Progenitor cell of endocrine pancreas (in vitro differentiated cells): Measurements from ENCODE around the gene MTUS2. TPM values are rescaled to one million over a fixed set of nuclear protein-coding genes. Genes with fewer than 3 reads are reported as not detected.

Source experiments
- DNase-seq: peaks from one replicate; pipeline ENCODE4 v3.0.0; 2021; ENCODE audit warnings: low spot score; ENCODE audit not compliant: unreplicated experiment
- H3K27ac Mint-ChIP-seq: 2 replicates; pipeline ENCODE4 v1.8.0; 2021; ENCODE audit warnings: mild to moderate bottlenecking, moderate library complexity, mixed read lengths
- H3K27me3 Mint-ChIP-seq: 2 replicates; pipeline ENCODE4 v1.8.0; 2021; ENCODE audit warnings: mixed read lengths
- H3K36me3 Mint-ChIP-seq: 2 replicates; pipeline ENCODE4 v1.8.0; 2022; ENCODE audit warnings: mixed read lengths; ENCODE audit not compliant: insufficient read depth
- H3K4me1 Mint-ChIP-seq: 2 replicates; pipeline ENCODE4 v1.8.0; 2021; ENCODE audit warnings: low read depth, mixed read lengths
- H3K4me3 Mint-ChIP-seq: 2 replicates; pipeline ENCODE4 v1.8.0; 2021; ENCODE audit warnings: low read depth, mild to moderate bottlenecking, moderate library complexity, mixed read lengths
- H3K9me3 Mint-ChIP-seq: 2 replicates; pipeline ENCODE4 v1.8.0; 2021; ENCODE audit warnings: low read depth, mixed read lengths
- CTCF ChIP-seq: fragments of 200-600 bp; sonication (generic); IDR thresholded peaks from one replicate; pipeline ENCODE4 v1.5.0; 2021; ENCODE audit warnings: antibody characterized with exemption, mild to moderate bottlenecking; ENCODE audit not compliant: unreplicated experiment
- total RNA-seq: library from RNA; stranded (reverse); gene quantifications from 2 replicates; pipeline ENCODE4 v1.2.1, GENCODE V29; 2021

MTUS2 gene
- total RNA-seq, 1 donor from 2014 or later, result 9.3 TPM

GRCh38 chr13:28954810-28955209 is 134.7 kb downstream of the MTUS2 start:
- no peaks in the 10 kb centered on the region for H3K4me1 Mint-ChIP-seq
- peaks cover 3% of the 10 kb centered on the region for H3K27me3 Mint-ChIP-seq
- H3K36me3 Mint-ChIP-seq, result no peaks in the 10 kb centered on the region
- DNase-seq, result no peak
- peaks cover 7% of the 10 kb centered on the region for H3K9me3 Mint-ChIP-seq
- H3K27ac Mint-ChIP-seq, result no peak overlapping the region
- no peak for TF ChIP-seq CTCF
- H3K4me3 Mint-ChIP-seq, result no peak overlapping the region

- no peaks in the 10 kb centered on the region for H3K4me1 Mint-ChIP-seq
- H3K27me3 Mint-ChIP-seq, result peaks cover 5% of the 10 kb centered on the region
- H3K36me3 Mint-ChIP-seq, result peaks cover under 1% of the 10 kb centered on the region
Measured at GRCh38 chr13:28955264-28955966, 135.3 kb downstream of the MTUS2 start.

GRCh38 chr13:28958018-28958417 is 137.9 kb downstream of the MTUS2 start:
- DNase-seq, result no peak
- Mint-ChIP-seq H3K36me3 (peaks cover 1% of the 10 kb centered on the region), H3K4me3 (no peak overlapping the region), H3K4me1 (no peaks in the 10 kb centered on the region), H3K9me3 (peaks cover 5% of the 10 kb centered on the region), H3K27me3 (peaks cover 6% of the 10 kb centered on the region), H3K27ac (no peak overlapping the region)
- TF ChIP-seq CTCF, result no peak

More at GRCh38 chr13:28955264-28955966, 135.3 kb downstream of the MTUS2 start:
- Mint-ChIP-seq H3K4me3 (no peak overlapping the region), H3K27ac (no peak overlapping the region), H3K9me3 (peaks cover 2% of the 10 kb centered on the region)
- TF ChIP-seq CTCF, result no peak
- no peak for DNase-seq

GRCh38 chr13:28958441-28958840 is 138.3 kb downstream of the MTUS2 start:
- no peak for DNase-seq
- no peak overlapping the region for H3K27ac Mint-ChIP-seq
- H3K27me3 Mint-ChIP-seq, result peaks cover 6% of the 10 kb centered on the region

GRCh38 chr13:28964052-28964451 is 143.9 kb downstream of the MTUS2 start:
- TF ChIP-seq CTCF, result no peak
- H3K36me3 Mint-ChIP-seq, result peaks cover 1% of the 10 kb centered on the region
- H3K27me3 Mint-ChIP-seq, result peaks cover 3% of the 10 kb centered on the region
- H3K4me3 Mint-ChIP-seq, result no peak overlapping the region
- H3K4me1 Mint-ChIP-seq, result no peaks in the 10 kb centered on the region
- no peak overlapping the region for H3K27ac Mint-ChIP-seq
- DNase-seq, result no peak
- peaks cover 5% of the 10 kb centered on the region for H3K9me3 Mint-ChIP-seq

More at GRCh38 chr13:28958441-28958840, 138.3 kb downstream of the MTUS2 start:
- no peaks in the 10 kb centered on the region for H3K4me1 Mint-ChIP-seq
- peaks cover 1% of the 10 kb centered on the region for H3K36me3 Mint-ChIP-seq
- TF ChIP-seq CTCF, result no peak
- no peak overlapping the region for H3K4me3 Mint-ChIP-seq
- peaks cover 5% of the 10 kb centered on the region for H3K9me3 Mint-ChIP-seq
